GM18909 (cell line): ENCODE measurements around the gene MEI1.
"Not testable (repeated sequence)": the region's sequence is repeated elsewhere in the genome, so short reads cannot be mapped to it uniquely, and the experiment has no call there.

ENCODE experiments used
- ATAC-seq: cut with Tn5 transposase; IDR thresholded peaks from one replicate; pipeline ENCODE4 v1.9.1; 2021; ENCODE audit warnings: mild to moderate bottlenecking; ENCODE audit not compliant: unreplicated experiment, poor library complexity

MEI1 gene

DNA sequence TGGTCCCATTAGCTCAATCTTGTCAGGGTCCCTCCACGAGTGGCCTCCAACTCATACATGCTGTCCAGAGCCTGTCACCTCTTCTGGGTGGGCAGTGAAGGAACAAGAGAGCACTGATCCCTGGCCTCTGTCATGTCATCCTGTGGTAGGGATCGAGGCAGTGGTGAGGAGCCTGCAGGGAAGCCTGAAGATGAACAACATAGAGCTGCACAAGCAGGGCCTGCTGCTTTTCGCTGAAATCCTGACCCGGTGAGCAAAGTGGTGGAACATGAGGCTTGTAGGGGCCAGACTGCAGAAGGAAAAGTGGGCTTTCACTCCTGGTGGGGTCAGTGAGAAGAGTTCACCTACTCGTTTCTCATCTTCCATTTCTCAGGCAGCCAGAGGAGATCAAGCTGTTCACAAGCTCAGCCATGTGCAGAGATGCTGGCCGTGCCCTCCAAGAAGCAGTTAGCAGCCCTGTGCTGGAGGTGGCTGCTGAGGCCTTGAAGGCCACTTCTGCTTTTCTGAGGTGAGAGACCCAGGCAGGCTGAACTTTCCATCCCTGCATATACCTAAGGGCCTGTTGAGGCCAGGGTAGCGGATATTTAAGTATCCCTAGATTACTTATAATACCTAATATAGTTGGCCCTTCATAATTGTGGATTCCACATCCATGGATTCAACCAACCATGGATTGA is 32.9 kb downstream of the MEI1 start:
- no peak for ATAC-seq

- not testable (repeated sequence) for ATAC-seq
These were observed 33.9 kb downstream of the MEI1 start for GRCh38 chr22:41733241-41733640.

DNA sequence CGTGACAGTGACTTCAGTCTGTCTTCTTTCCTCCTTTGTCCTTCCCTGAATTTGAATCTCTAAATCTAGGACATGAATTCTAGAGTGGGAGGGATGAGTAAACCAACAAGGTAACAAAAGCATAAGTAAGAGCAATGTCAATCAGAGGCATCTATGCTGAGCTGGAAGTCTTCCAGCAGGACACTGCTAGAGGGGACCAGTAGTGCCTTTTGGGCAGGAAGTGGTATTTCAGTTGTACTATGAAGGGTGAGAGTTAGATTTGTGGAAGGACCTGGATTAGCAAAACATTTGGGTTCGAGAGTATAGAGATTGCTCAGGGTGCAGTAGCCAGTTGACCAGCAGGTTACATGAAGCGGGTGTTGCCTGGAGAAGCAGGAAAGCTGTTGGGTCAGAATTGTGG is 40.3 kb downstream of the MEI1 start:
- no peak for ATAC-seq

- no peak for ATAC-seq
These were observed 43.6 kb downstream of the MEI1 start for GRCh38 chr22:41742918-41743317.

DNA sequence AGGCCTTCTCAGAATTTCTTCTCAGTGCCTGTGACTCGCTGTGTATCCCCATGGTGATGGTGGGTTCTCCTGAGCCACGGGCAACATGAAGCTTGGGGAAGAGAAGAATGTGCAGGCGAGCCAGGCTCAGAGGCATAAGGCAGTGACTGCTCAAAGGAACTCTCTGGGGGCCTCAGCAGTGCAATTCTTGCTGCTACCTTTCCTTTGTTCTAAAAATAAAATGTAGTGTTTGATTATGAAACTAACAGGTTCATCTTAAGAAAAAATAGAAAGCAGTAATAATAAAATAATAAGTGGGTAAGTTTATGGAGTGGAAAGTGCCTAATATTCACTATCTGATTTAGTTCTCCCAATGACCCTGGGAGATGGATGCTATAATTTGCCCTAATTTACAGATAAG is 46.7 kb downstream of the MEI1 start:
- ATAC-seq, result no peak

GRCh38 chr22:41746567-41747400 is 47.5 kb downstream of the MEI1 start:
- peak; percentile 72 for ATAC-seq

DNA sequence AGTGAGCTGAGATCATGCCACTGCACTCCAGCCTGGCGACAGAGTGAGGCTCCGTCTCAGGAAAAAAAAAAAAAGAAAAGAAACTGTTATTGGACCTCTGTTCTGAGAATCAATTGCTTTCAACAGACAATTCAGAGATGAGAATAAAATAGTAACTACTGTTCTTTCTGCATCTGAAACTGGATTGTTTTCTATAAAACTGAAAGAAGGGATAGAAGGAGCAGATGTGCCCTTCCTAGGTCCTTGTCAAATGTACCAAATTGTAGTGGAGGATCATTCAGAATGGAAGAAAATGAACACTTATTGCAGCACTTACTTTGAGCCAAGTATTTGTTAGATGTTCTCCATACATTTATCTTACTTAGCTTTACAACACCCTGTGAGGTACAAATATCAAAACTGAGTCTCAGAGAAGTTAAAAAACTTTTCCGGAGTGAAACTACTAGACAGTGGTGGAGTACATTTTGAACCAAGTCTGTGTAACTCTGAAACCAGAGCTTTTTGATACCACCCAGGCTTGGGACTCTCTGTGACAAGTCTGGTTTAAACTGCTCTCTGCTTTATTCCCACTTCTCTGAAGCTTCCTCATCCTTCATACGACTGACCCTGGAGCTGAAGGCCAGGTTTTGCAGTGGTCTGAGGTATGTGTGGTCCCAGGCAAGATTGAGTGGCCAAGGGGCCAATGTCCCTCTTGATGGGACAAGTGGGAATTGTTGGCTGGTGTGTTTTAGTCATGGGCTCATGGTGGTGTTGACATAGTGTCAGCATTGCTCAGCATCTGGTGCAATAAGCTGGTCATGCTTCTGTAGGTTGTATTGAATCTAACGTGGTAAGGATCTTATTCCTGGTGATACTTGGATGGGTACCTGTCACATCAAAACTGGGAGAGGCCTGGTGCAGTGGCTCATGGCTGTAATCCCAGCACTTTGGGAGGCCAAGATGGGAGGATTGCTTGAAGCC is 53.0 kb downstream of the MEI1 start:
- ATAC-seq, result no peak

DNA sequence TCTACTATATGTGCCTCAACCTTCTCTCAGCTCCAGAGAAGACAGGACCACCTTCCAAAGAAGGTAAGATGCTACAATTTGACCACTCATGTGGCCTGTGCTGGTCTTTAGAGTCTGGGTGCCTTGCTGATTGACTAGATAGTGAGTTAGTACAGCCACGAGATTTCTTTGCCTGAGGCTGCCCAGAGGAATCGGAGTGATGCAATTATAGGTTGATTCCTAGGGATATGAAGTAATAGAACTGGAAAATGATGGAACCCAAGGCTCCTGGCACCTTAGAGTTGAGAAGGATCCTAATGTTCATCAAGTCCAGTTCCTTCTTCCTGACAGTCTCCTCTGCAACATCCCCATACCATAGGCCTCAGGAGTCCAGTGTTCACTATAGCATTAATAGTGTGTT is 54.7 kb downstream of the MEI1 start:
- no peak for ATAC-seq

DNA sequence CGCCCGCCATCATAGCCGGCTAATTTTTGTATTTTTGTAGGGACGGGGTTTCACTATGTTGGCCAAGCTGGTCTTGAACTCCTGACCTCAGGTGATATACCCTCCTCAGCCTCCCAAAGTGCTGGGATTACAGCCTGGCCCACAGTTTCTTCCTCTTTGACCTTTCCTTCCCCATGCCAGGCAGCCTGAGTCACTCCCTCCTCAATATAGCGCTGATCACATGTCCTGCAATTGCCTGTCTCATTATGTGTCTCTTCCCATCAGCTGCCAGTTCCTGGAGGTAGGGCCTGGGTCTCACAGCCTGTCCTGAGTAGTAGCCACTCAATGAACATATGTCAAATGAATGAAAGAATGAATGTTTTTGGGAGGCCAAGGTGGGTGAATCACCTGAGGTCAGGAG is 58.2 kb downstream of the MEI1 start:
- no peak for ATAC-seq

- no peak for ATAC-seq
These were observed 58.9 kb downstream of the MEI1 start for GRCh38 chr22:41758231-41758630.

DNA sequence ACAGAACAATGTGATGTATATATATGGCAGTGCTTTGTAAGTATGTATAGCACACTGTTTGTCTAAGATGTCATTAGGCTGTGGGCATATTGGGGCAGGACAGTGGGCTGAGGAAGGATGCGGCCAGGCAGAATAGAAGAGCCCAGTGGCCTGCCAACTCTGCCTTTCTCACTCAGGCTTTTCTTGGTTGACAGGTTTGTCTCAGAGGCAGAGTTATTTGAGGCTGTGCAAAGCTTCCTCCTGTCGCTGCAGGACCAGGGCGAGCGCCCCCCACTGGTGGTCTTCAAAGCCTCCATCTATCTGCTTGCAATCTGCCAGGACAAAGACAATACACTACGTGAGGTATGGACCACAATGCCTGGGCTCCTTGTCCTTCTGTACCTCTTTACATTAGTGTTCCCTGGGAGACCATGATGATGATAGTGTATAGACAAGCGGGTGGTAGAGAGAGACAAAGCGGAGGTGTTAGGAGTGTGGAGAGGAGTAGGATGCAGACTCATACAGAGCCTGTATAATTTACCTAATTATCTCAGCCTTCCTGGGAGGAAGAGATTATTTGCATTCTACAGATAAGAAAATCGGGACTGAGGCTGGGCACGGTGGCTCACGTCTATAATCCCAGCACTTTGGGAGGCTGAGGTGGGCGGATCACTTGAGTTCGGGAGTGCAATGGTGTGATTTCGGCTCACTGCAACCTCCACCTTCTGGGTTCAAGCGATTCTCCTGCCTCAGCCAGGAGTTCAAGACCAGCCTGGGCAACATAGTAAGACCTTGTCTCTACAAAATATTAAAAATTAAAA is 63.9 kb downstream of the MEI1 start:
- ATAC-seq, result no peak

DNA sequence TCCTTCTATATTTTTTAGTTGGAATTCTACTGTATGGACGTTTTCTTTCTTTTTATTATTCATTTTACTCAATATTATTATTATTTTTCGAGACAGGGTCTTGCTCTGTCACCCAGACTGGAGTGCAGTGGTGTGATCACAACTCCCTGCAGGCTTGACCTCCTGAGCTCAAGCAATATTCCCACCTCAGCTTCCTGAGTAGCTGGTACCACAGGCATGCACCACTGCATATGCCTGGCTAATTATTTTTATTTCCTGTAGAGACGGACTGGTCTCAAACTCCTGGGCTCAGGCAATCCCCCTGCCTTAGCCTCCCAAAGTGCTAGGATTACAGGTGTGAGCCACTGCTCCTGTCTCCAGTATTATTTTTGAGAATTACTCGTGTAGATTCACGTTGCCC is 67.2 kb downstream of the MEI1 start:
- ATAC-seq, result no peak

DNA sequence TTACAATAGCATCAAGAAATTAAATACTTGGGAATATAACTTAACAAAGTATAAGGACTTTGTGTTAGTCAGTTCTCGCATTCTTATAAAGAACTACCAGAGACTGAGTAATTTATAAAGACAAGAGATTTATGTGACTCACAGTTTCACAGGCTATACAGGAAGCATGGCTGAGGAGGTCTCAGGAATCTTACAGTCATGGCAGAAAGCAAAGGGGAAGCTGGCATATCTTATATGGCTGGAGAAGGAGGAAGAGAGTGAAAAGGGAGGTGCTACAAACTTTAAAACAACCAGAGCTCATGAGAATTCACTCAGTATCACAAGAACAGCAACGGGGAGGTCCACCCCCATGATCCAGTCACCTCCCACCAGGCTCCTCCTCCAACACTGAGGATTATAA is 69.1 kb downstream of the MEI1 start:
- no peak for ATAC-seq

DNA sequence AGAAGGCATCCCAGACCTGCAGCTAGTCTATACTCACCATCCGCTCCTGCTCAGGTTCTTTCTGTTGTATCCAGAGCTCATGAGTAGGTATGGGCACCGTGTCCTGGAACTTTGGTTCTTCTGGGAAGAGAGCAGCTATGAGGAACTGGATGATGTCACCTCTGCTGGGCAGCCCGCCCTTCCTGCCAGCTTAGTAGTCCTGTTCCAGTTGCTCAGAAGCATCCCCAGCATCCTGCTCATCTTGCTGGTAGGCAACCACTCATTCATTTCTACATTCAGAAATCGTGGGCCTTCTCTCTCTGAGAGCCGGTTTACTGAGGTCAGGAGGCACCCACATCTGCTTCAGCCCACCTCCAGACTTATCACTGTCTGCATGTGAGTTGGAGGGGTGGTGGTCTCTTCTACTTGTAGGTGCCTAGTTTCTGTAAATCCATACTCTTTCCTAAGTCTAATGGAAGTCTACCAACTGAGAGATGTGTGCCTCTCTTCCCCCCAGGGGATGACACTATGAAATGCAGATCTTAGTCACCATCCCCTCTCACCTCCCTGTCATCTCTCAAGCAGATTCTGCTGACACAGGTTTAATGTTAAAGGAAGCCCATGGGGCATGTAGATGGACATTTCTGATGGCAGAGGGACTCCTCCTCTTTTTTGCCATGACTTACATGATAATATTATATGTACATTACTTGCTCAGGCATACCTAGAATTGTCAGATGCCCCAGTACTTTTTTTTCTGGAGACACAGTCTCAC is 71.6 kb downstream of the MEI1 start:
- no peak for ATAC-seq

GRCh38 chr22:41772198-41772597 is 72.9 kb downstream of the MEI1 start:
- no peak for ATAC-seq

- no peak for ATAC-seq
These were observed 73.3 kb downstream of the MEI1 start for GRCh38 chr22:41772645-41773044.

DNA sequence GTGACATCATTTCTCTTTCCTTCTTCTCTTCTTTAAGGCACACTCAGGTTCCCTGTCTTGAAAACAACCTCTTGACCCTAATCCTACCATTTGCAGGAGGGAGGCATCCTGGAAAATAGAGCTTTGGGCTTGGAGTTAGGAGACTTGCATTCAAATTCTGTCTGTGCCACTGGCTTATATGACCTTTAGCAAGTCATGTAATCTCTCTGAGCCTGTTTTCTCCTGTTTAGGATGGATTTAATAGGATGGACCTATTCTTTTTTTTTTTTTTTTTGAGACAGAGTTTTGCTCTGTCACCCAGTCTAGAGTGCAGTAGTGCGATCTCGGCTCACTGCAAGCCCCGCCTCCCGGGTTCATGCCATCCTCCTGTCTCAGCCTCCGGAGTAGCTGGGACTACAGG is 76.0 kb downstream of the MEI1 start:
- no peak for ATAC-seq

GRCh38 chr22:41775976-41776375 is 76.7 kb downstream of the MEI1 start:
- no peak for ATAC-seq

GRCh38 chr22:41776381-41776780 is 77.1 kb downstream of the MEI1 start:
- ATAC-seq, result no peak
